HG03045 (cell line): ENCODE data around the gene ADCY3.

Experiments
- ATAC-seq: cut with Tn5 transposase; IDR thresholded peaks from one replicate; pipeline ENCODE4 v1.9.1; 2021; ENCODE audit warnings: mild to moderate bottlenecking, moderate library complexity; ENCODE audit not compliant: unreplicated experiment

ADCY3 gene

DNA sequence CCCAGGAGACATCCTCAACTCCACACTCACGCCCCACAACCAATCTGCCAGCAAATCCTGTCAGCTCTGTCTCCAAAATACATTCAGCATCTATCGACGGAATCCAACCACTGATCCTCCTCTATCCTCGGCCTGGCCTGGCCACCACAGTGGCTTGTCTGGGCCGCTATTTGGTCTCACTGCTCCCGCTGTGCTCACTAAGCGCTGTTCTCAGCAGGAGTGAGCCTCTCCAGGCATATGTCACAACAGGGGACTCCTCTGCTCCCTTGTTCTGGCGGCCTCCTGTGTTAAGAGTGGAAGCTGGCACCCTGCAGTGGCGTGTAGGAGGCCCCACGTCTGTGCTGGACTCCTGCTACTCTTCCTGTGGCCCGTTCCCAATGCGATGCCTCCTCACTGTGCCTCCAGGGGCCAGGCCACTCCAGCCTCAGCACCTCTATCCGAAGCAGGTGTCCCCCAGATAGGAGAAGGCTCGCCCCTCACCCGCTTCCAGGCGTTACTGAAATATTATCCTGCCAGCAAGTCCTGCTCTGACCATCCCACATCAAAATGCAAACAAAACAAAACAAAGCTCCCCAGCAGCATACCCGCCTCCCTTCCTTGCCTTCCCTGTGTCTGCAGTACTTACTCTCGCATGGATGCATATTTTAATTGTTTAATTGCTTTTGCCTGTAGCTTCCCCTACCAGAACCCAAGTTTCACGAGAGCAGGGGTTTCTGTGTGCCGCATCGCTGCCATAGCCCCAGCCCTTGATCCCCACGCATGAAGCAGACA lies 86.9 kb downstream of the ADCY3 start:
- no peak for ATAC-seq

- ATAC-seq: no peak
Measured at GRCh38 chr2:24832521-24832920, 87.5 kb downstream of the ADCY3 start.

GRCh38 chr2:24832073-24832461 lies 88.0 kb downstream of the ADCY3 start:
- ATAC-seq: no peak

GRCh38 chr2:24831221-24832072 lies 88.6 kb downstream of the ADCY3 start:
- no peak for ATAC-seq

DNA sequence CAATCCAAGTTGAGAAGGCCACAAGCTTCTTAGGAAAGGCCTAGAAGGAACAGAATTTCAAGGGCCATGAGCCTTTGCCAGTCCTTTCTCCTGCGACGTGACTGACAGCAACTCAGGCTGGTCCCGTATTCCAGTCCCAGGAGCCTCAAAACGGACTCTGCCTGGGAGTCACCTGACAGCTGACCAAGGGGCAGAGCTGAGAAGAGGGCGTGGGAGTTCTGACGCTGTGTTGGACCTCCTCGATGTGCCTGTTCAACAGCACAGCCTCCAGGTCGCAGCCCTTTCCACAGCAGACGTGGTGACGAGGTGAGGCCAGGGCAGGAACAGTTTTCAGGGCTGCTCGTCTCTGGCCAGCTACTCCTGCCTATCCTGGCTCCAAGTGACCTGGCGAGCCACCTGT lies 89.3 kb downstream of the ADCY3 start:
- no peak for ATAC-seq

- ATAC-seq: no peak
Measured at GRCh38 chr2:24830351-24830750, 89.7 kb downstream of the ADCY3 start.

DNA sequence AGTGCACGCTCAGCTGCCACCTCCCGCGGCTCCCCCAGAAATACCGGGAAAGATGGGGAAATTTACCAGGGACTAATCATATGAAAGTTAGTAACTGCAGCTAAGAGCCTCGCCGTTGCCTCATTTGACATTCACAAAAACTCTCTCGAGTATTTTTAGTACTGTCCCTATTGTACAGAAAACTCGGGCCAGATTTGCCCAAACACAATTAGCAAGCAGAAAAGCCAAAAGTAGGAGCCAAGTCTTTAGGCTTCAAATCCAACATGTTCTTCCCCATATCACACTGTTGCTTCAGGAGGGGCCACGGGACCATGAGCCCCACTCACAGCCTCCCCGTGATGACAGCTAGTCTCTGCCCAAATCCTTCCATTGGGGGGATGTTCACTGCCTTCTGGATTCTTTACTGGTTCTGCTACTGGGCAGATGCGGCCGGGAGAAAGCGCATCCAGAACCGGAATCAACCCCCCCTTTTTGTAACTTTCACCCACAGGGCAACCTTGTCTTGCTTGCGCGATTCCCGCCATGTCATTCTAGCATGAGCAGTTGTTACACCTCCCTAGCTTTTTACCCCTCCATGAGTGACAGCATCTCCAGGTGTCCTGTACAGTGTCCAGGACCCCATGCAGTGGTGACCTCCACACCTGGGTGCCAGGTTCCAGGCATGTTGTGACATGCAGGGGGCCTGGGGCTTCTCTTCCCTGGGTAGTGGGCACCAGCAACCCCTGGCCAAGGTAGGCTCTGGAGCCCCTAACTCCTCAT lies 91.6 kb downstream of the ADCY3 start:
- ATAC-seq: no peak

GRCh38 chr2:24827321-24828237 lies 92.5 kb downstream of the ADCY3 start:
- ATAC-seq: no peak

DNA sequence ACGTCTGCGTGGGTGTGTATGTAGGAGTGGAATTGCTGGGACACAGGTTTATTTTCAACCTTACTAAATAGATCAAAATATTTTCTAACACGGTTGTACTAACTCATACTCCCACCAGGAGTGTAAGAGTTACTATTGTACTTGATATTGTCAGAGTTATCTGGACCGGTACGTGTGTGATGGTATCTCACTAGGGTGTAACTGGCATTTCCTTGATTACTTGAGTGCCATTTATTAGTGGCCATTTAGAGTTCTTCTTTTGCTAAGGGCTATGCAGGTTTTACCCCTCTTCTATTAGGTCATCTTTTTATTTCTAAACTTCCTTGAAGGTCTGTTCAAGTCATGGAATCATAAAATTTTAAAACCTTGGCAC lies 93.3 kb downstream of the ADCY3 start:
- ATAC-seq: no peak

- no peak for ATAC-seq
Measured at GRCh38 chr2:24825883-24826772, 93.9 kb downstream of the ADCY3 start.

DNA sequence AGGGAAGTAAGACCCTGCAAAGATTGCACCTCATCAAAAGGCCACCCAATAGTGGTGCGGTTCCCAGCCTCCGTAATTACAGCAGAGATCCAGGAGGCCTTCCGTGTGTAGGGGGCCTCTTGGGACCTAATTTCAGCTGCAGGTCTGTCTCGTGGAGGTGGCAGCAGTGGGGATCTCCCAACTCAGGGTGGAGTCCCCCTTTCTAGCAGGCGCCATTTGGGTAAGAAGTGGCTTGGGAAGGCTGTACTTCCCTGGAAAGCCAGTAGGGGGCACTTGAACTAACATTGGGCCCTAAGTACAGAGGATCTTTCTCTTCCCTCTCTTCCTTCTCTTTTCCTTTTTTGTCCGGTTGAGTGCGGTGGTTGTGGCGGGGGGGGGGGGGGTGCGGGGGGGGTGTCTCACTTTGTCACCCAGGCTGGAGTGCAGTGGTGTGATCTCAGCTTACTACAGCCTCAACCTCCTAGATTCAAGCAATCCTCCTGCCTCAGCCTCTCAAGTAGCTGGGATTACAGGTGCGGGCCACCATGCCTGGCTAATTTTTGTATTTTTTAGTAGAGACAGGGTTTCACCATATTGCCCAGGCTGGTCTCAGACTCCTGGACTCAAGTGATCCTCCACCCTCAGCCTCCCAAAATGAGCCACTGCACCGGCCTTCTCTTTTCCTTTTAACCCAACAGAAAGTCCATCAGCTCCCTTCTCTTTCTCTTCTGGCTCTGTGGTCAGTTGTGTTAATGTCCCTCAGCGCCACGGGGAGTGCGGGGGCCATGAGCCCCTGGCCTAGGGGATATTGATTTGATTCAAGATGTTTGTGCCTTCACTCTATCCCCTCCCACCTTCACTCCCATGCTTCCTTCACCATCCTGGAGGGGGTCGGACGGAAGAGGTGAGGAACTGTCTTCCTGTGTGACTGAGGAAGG lies 94.8 kb downstream of the ADCY3 start:
- no peak for ATAC-seq

GRCh38 chr2:24824071-24824588 lies 95.9 kb downstream of the ADCY3 start:
- ATAC-seq: no peak

- no peak for ATAC-seq
Measured at GRCh38 chr2:24822049-24822706, 97.9 kb downstream of the ADCY3 start.

DNA sequence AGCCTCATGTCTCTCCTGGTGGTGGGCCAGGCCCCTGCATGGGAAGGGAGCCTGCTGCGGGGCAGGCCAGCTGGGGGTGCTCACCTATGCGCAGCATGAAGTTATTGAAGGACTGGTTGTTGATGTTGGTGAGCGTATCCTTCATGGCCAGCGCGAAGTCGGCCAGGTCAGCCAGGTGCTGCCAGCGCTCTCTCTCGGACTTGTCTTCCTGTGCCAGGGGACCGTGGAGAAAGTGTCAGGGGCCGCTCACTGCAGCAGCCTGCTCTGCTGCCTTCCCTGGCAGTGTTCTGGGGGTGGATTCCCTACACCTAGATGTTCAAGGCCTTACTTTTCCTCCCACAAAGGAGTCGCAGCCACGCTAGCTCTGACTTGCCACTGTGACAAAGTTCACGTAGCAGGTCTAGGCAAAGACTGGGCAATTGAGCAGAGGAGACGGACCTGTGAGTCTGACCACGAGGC lies 98.6 kb downstream of the ADCY3 start:
- ATAC-seq: no peak

GRCh38 chr2:24820598-24821432 lies 99.2 kb downstream of the ADCY3 start:
- ATAC-seq: no peak

GRCh38 chr2:24820175-24820513 lies 99.9 kb downstream of the ADCY3 start:
- no peak for ATAC-seq
